ENCODE measurements around the gene MEIS3.

Gene MEIS3

DNA sequence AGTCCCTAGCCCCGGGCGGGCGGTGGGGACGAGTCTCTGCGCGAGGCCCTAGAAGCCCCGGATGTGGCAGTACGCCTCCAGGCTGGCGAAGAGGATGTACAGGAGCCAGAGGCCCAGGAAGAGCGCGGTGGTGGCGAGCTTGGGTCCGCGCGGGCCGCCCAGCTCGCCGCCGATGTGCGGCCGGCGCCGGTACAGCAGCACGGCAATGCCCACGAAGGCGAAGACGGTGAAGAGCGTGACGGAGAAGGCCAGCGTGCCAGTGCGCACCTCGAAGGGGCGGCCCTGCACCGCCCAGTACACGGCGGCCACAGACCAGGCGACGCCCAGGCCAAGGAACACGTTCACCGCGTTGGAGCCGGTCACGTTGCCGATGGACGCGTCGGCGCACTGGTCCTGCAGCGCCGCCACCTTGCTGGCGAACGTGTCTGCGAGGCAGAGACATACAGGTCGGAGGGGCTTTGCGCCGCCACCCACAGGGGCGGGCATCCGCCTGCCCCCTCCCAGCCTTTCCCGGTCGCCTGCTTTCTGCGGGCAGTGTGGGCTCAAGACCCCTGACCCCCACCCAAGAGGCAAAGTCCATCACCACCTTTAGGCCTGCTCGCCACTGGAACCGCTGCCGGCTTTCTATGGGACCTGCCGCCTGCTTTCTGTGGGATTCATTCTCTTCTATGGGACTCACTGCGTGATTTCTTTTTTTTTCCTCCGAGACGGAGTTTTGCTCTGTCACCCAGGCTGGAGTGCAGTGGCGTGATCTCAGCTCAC, 10.9 kb upstream of the MEIS3 start:
- no peak overlapping the region for H2AFZ ChIP-seq (ENCODE audit: low read length)
- H3F3A ChIP-seq (ENCODE audit: insufficient read depth, low read length): peaks cover 6% of the 10 kb centered on the region
- H4K20me1 ChIP-seq (ENCODE audit: insufficient read depth, low read length): no peaks in the 10 kb centered on the region
- peaks cover 25% of the 10 kb centered on the region for H3K4me1 ChIP-seq (ENCODE audit: insufficient read depth, low read length, severe bottlenecking)
- H3K27me3 ChIP-seq (ENCODE audit: insufficient read depth, low read length): peaks cover 5% of the 10 kb centered on the region; the same call in 1 of the 2 replicates
- H3K27ac ChIP-seq (ENCODE audit: low read depth, low read length, poor library complexity, severe bottlenecking): no peak overlapping the region
- no peak overlapping the region for H3K9ac ChIP-seq (ENCODE audit: low read length)
- no peak overlapping the region for H3K4me2 ChIP-seq (ENCODE audit: low read length)
- H3K79me2 ChIP-seq (ENCODE audit: insufficient read depth, low read length): no peaks in the 10 kb centered on the region
- H3K9me3 ChIP-seq (ENCODE audit: low read length): 0 out of 2 replicates have a peak, but pooled peaks cover 4% of the 10 kb centered on the region
- no peaks in the 10 kb centered on the region for H3K9me2 ChIP-seq (ENCODE audit: low read depth, low read length)
- TF ChIP-seq, protein P1, sequence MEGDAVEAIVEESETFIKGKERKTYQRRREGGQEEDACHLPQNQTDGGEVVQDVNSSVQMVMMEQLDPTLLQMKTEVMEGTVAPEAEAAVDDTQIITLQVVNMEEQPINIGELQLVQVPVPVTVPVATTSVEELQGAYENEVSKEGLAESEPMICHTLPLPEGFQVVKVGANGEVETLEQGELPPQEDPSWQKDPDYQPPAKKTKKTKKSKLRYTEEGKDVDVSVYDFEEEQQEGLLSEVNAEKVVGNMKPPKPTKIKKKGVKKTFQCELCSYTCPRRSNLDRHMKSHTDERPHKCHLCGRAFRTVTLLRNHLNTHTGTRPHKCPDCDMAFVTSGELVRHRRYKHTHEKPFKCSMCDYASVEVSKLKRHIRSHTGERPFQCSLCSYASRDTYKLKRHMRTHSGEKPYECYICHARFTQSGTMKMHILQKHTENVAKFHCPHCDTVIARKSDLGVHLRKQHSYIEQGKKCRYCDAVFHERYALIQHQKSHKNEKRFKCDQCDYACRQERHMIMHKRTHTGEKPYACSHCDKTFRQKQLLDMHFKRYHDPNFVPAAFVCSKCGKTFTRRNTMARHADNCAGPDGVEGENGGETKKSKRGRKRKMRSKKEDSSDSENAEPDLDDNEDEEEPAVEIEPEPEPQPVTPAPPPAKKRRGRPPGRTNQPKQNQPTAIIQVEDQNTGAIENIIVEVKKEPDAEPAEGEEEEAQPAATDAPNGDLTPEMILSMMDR (IDR thresholded peaks at IDR 0.05; ENCODE audit: low read length): no peak
- no peak for TF ChIP-seq EZH2 (IDR thresholded peaks at IDR 0.05; ENCODE audit: borderline replicate concordance, low read length)
- H3K36me3 ChIP-seq (ENCODE audit: insufficient read depth, low read length): no peaks in the 10 kb centered on the region
- no peak overlapping the region for H3K4me3 ChIP-seq (ENCODE audit: low read depth, low read length, poor library complexity, severe bottlenecking)

DNA sequence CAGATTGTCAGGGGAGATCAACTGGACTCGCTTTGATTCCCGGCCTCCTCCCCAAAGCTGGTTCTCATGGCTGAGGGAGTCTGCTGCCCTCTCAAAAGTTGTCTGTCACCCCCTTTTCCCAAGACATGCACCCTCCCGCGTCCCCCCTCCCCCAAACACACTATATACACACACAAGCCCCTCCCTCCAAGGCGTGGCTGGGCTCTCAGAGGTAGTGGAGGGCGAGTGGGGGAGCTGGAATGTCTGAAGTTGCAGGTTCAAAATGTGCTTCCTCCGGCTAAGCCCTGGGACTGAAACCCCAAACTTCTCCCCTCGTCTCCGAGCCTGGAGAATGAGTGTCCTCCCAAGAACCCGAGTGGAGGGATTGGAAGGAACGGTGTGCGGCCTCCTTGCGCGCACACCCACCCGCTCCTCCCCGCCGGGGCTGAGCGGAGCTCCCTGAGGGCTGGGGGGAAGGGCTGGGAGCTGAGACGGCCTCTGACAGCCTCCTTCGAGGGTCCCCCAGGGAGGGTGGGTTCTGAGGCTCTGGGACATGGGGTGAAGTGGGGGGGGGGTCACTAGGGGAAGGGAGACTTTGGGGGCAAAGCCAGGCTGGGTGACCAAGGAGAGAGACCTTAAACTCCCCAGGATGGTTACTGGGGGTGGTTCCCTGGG, 9.9 kb upstream of the MEIS3 start:
- Histone ChIP-seq H3K9ac (ENCODE audit: low read length) (no peak overlapping the region), H3K4me3 (ENCODE audit: low read depth, low read length, poor library complexity, severe bottlenecking) (no peak overlapping the region)
- TF ChIP-seq, protein P1 (IDR thresholded peaks at IDR 0.05; ENCODE audit: low read length): no peak
- TF ChIP-seq EZH2 (IDR thresholded peaks at IDR 0.05; ENCODE audit: borderline replicate concordance, low read length): no peak

DNA sequence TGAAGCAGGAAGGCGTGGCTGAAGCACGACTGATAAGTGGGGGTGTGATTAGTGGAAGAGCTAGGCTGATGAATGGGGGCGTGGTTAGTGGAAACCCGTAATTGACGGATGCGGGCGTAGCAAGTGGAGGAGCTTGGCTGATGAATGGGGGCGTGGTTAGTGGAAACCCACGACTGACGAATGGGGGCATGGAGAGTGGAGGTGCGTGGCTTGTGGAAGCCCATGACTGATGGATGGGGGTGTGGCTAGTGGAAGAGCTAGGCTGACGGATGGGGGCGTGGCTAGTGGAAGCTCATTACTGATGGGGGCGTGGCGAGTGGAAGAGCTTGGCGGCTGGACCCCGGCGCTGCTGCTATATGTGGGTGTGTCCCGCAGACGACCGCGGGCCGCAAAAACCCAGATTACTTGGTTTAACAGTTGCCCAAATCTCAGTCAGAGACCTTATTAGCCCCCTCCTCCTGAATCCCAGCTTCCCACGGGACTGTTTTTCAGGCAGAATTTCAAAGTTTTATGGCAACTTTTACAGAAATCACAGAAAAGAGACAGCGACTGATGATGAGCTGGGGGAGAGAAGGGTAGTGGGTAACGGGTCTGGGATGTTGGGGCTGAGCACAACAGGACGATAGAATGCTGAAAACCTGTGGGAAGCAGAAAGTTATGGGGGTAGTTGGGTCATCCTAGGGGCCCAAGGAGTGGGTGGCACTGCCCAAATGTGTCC, 9.0 kb upstream of the MEIS3 start:
- H3F3A ChIP-seq (ENCODE audit: insufficient read depth, low read length): peaks cover 6% of the 10 kb centered on the region
- H3K9me3 ChIP-seq (ENCODE audit: low read length): 0 out of 2 replicates have a peak, but pooled peaks cover 4% of the 10 kb centered on the region
- no peak overlapping the region for H3K27ac ChIP-seq (ENCODE audit: low read depth, low read length, poor library complexity, severe bottlenecking)
- H3K9me2 ChIP-seq (ENCODE audit: low read depth, low read length): no peaks in the 10 kb centered on the region
- H3K4me2 ChIP-seq (ENCODE audit: low read length): peak overlapping the region; percentile 73
- peaks cover 25% of the 10 kb centered on the region for H3K4me1 ChIP-seq (ENCODE audit: insufficient read depth, low read length, severe bottlenecking)
- TF ChIP-seq, protein P1 (IDR thresholded peaks at IDR 0.05; ENCODE audit: low read length): no peak
- peak overlapping the region; percentile 26 for H3K4me3 ChIP-seq (ENCODE audit: low read depth, low read length, poor library complexity, severe bottlenecking)
- H3K36me3 ChIP-seq (ENCODE audit: insufficient read depth, low read length): no peaks in the 10 kb centered on the region
- H4K20me1 ChIP-seq (ENCODE audit: insufficient read depth, low read length): no peaks in the 10 kb centered on the region
- H3K9ac ChIP-seq (ENCODE audit: low read length): no peak overlapping the region
- H2AFZ ChIP-seq (ENCODE audit: low read length): no peak overlapping the region
- H3K79me2 ChIP-seq (ENCODE audit: insufficient read depth, low read length): no peaks in the 10 kb centered on the region
- peaks cover 5% of the 10 kb centered on the region; the same call in 1 of the 2 replicates for H3K27me3 ChIP-seq (ENCODE audit: insufficient read depth, low read length)

More for the DNA sequence above, 9.9 kb upstream of the MEIS3 start:
- Histone ChIP-seq H3K9me3 (ENCODE audit: low read length) (0 out of 2 replicates have a peak, but pooled peaks cover 4% of the 10 kb centered on the region), H3K4me2 (ENCODE audit: low read length) (no peak overlapping the region), H3K4me1 (ENCODE audit: insufficient read depth, low read length, severe bottlenecking) (peaks cover 25% of the 10 kb centered on the region), H3F3A (ENCODE audit: insufficient read depth, low read length) (peaks cover 6% of the 10 kb centered on the region), H4K20me1 (ENCODE audit: insufficient read depth, low read length) (no peaks in the 10 kb centered on the region), H3K27me3 (ENCODE audit: insufficient read depth, low read length) (peaks cover 5% of the 10 kb centered on the region; the same call in 1 of the 2 replicates), H3K9me2 (ENCODE audit: low read depth, low read length) (no peaks in the 10 kb centered on the region), H2AFZ (ENCODE audit: low read length) (no peak overlapping the region), H3K27ac (ENCODE audit: low read depth, low read length, poor library complexity, severe bottlenecking) (no peak overlapping the region), H3K36me3 (ENCODE audit: insufficient read depth, low read length) (no peaks in the 10 kb centered on the region), H3K79me2 (ENCODE audit: insufficient read depth, low read length) (no peaks in the 10 kb centered on the region)

Measured in OCI-LY1 (cell line).